Epithelial cell of esophagus (primary cell): ENCODE data around the gene RNF166.

Source experiments
- DNase-seq: peaks from one replicate; pipeline ENCODE4 v3.0.0; 2010; ENCODE audit warnings: low read depth
- H3K4me3 ChIP-seq: 2 replicates; pipeline ENCODE4 v1.5.1; 2011; ENCODE audit warnings: mild to moderate bottlenecking, low read length, control low read depth
- TF ChIP-seq, protein P1 (sequence below): IDR thresholded peaks from 2 replicates; pipeline ENCODE4 v1.5.1; 2011; ENCODE audit warnings: low read depth, mild to moderate bottlenecking, low read length, control low read depth, inconsistent platforms; ENCODE audit not compliant: insufficient read depth; ENCODE audit errors: missing control alignments

Gene RNF166

DNA sequence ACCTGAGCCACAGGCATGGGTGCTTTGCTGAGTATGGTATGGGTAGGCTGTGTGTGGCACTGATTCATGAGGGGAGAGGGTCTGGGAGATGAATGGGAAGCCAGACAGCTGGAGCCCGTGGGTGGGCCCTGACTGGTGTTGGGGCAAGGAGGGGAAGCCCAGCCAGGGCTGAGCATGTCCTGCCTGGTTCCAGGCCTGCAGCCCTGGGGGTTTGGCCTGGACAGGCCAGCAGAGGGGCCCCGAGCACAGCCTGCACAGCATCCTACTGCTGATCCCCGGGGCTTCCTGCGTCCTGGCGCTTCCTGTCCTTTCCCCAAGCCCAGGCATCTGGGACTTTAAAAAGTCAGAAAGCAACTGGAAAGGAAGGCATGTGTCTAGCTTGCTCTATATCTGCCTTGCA is 38.7 kb downstream of the RNF166 start:
- no peak for DNase-seq
- no peak overlapping the region for H3K4me3 ChIP-seq
- TF ChIP-seq, protein P1, sequence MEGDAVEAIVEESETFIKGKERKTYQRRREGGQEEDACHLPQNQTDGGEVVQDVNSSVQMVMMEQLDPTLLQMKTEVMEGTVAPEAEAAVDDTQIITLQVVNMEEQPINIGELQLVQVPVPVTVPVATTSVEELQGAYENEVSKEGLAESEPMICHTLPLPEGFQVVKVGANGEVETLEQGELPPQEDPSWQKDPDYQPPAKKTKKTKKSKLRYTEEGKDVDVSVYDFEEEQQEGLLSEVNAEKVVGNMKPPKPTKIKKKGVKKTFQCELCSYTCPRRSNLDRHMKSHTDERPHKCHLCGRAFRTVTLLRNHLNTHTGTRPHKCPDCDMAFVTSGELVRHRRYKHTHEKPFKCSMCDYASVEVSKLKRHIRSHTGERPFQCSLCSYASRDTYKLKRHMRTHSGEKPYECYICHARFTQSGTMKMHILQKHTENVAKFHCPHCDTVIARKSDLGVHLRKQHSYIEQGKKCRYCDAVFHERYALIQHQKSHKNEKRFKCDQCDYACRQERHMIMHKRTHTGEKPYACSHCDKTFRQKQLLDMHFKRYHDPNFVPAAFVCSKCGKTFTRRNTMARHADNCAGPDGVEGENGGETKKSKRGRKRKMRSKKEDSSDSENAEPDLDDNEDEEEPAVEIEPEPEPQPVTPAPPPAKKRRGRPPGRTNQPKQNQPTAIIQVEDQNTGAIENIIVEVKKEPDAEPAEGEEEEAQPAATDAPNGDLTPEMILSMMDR, result no peak

DNA sequence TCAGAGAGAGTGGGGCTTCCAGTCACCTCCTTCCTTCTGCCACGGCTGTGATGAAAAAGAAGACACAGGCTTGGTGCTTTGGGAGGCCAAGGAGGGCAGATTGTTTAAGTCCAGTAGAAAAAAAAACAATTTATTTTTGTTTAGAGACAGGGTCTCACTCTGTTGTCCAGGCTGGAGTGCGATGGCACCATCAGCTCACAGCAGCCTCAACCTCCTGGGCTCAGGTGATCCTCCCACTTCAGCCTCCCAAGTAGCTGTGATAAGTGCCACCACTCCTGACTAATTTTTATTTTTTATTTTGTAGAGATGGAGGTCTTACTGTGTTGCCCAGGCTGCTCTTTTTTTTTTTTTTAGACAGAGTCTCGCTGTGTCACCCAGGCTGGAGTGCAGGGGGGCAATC is 40.6 kb downstream of the RNF166 start:
- no peak overlapping the region for H3K4me3 ChIP-seq
- TF ChIP-seq, protein P1, result no peak
- no peak for DNase-seq

DNA sequence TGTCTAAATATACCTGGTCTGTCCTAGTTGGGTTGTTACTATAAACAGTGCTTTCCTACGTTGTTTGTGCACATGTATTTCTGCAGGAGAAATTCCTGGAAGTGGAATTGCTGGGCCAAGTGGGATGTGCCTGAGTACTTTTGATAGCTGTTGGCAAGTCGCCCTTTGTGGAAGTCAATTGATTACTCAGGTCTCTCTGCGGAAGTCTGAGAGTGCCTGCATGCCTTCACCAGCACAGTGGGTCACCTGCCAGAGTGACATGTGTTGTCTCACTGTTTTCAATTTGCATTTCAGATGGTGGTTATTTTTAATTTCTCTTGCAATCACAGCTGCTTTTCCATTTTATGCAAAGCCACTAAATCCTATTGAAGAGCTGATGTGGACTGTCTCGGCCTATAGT is 41.1 kb downstream of the RNF166 start:
- no peak for DNase-seq
- TF ChIP-seq, protein P1, result no peak
- H3K4me3 ChIP-seq, result no peak overlapping the region

DNA sequence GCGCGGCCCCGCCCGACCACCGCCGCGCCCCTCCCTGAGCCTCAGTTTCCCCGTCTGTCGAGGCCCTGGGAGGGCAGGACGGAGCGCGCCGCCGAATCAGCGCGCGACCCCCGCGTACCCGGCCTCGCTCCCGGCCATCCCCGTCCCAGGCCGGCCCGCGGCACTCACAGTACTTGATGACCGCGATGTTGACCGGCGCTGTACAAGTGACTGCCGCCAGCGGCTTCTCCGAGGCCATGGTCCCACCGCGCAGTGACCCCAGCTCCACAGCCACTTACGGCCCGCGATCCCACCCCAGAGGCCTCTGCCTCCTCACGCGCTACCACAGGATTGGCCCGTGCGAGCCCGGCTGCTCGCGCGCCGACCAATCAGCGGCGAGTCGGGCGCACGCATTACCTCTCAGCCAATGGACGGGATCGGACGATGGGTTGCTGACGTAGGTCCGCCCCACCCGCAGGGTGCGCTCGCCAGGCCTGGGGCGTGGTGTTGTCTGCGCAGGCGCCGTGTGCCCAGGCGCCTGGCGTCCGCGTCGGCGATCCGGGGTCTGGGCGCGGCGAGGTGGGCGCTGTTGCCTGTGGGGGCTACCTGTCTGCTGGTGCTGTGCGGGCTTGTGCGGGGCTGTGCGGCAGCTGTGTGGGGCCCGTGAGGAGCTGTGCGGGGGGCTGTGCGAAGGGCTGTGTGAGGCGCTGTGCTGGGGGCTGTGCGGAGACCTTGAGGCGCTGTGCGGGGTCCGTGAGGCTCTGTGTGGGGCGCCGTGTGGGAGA is 43.2 kb downstream of the RNF166 start, which contains the start of gene MVD:
MVD (minus strand) TSS at position 249 of the 764 bp plus-strand sequence; CDS start at position 238, 11 bp downstream.
- peak within 1 kb of the TSS; percentile 85 for H3K4me3 ChIP-seq
- peak; percentile 99 for DNase-seq
- TF ChIP-seq, protein P1, result no peak

DNA sequence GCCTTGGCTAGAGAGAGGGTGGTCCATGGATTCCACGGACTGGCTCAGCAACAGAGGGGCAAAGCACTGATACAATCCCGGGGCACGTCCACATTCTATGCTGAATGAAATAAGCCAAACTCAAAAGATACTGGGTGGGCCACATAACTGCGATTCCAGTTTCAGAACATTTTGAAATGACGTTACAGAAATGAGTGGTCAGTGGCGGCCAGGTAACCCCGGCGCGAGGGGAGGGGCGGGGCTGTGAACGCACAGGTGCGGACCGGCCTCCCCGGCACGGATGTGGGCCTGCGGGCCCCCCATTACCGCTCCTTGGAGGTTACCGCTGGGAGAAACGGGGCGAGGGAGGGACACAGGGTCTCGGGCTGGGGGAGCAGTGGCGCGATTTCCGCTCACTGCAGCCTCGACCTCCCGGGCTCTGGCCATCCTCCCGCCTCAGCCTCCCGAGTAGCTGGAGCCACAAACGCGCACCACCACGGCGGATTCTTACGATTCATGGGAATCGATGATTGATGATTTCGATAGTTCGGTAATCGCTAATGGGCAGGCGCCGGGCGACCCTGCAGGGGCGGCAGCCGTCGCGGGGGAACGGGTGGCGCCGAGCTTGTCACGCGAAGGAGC is 43.9 kb downstream of the RNF166 start:
- TF ChIP-seq, protein P1, result no peak
- no peak for DNase-seq
- H3K4me3 ChIP-seq, result peak overlapping the region; percentile 85

GRCh38 chr16:88661468-88661867 is 44.7 kb downstream of the RNF166 start:
- peak overlapping the region; percentile 85 for H3K4me3 ChIP-seq
- no peak for DNase-seq

More at GRCh38 chr16:88661468-88661867, 44.7 kb downstream of the RNF166 start:
- TF ChIP-seq, protein P1, result no peak
